GM12892 (cell line): ENCODE results near the gene CD46.

Experiments
- DNase-seq: peaks from one replicate; pipeline ENCODE4 v3.0.0; 2011; ENCODE audit not compliant: insufficient read length
- FAIRE-seq: peaks from 2 replicates; lab custom pipeline; 2011; peaks lifted over from hg19 to GRCh38; lab: Jason Lieb, UNC
- POLR2A ChIP-seq: IDR thresholded peaks from 2 replicates; pipeline ENCODE4 v1.6.1; 2011; ENCODE audit warnings: low read depth, low read length, control low read depth
- POLR2AphosphoS5 ChIP-seq: IDR thresholded peaks from 2 replicates; pipeline ENCODE4 v1.6.1; 2011; ENCODE audit warnings: low read depth, low read length, control low read depth
- TAF1 ChIP-seq: IDR thresholded peaks from 2 replicates; pipeline ENCODE4 v1.6.1; 2011; ENCODE audit warnings: low read depth, mild to moderate bottlenecking, control low read depth, low read length, borderline replicate concordance

Gene CD46

DNA sequence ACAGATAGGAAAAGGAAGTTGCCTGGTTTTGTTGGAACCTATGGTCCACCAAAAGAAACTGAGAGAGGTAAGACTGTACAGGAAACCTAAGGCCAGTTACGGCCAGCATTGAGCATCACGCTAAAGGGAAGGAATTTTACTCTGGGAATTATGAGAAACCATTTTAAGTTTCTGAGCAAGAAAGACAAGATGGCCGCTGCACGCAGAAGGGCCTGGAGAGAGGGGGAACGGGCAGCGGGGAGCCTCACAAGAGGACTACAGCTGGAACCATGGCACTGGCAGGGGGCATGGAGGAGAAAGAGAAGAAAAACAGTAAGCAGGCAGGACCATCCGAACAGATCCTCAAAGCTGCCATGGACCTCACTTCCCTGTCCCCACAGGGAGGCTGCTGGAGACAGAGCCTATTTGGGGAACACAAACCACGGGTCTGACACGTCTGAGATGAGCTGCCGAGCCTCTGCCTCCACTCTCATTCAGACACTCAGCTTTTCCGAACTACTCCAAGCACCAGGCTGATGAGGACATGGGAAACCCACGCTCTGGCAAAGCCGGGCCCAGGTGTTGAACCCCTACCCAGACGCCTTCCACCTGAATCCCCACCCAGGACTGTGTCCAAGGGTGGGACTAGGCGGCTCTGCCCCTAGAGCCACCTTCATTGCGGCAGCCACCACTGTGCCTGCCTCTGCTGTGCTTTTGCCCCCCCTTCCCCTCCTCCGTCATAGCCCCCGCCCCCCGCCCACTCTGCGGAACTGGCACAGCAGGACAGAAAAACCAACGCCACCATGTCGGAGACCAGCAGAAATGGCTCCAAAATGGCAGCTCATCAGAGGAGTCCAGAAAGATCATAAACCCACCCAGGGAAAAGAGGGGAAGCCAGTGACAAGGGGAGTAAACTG is 69.0 kb downstream of the CD46 start:
- TF ChIP-seq POLR2AphosphoS5 (no peak), POLR2A (no peak), TAF1 (no peak)
- DNase-seq (no peak), FAIRE-seq (no peak)

- FAIRE-seq: no peak
- no peak for DNase-seq
- TF ChIP-seq POLR2A: no peak; the same call in 1 of the 2 replicates
- no peak for TF ChIP-seq TAF1
- TF ChIP-seq POLR2AphosphoS5: no peak
Observed at GRCh38 chr1:207821464-207822045, 69.7 kb downstream of the CD46 start.

DNA sequence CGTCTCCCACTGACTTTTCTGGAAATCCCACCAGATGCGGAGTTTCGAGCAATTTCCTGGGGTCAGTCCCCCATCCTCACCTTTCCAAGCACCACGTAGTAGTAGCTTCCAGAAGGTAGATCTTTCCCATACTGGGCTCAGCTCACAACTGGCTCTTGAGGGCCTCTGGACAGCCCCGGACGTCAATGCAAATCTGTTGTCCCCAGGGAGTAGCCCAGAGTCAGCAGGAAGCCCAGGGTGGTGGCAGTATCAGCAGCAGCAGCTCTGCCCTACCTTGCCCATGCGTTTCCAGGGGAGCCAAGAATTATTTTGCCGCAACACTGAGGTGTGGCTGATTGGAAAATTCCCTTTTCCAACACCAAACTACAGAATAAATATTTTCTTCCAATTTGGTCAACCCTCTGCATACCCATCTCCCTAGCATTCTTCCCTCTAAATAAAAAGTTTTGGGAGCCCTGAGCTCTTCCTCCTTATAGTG is 70.3 kb downstream of the CD46 start:
- DNase-seq (peak; percentile 76), FAIRE-seq (peak; percentile 66)
- peak; percentile 77 for TF ChIP-seq TAF1
- TF ChIP-seq POLR2A: peak; percentile 61
- peak; percentile 61; the same call in 1 of the 2 replicates for TF ChIP-seq POLR2AphosphoS5

GRCh38 chr1:207822602-207823451 is 71.0 kb downstream of the CD46 start:
- FAIRE-seq (peak; percentile 99), DNase-seq (peak; percentile 85)
- TF ChIP-seq TAF1 (peak; percentile 68), POLR2A (peak; percentile 75), POLR2AphosphoS5 (peak; percentile 76)

DNA sequence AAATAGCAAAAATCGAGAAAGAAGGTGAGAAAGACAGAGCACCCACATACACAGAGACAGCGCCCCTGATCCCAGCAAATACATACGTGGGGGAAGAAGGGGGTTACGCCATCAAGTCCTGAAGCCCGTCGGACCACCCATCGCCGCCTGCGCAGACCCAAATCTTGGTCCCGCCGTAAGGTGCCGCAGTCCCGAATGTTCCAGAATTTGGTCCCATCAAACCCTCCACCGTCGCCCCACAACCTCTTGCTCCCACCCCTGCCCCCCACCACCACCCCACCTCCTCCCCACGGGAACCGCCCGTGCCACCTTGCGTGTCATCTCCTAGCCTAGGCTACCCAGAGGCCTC is 71.7 kb downstream of the CD46 start:
- no peak for FAIRE-seq
- TF ChIP-seq TAF1 (no peak), POLR2A (no peak; the same call in 1 of the 2 replicates), POLR2AphosphoS5 (no peak)
- no peak for DNase-seq

DNA sequence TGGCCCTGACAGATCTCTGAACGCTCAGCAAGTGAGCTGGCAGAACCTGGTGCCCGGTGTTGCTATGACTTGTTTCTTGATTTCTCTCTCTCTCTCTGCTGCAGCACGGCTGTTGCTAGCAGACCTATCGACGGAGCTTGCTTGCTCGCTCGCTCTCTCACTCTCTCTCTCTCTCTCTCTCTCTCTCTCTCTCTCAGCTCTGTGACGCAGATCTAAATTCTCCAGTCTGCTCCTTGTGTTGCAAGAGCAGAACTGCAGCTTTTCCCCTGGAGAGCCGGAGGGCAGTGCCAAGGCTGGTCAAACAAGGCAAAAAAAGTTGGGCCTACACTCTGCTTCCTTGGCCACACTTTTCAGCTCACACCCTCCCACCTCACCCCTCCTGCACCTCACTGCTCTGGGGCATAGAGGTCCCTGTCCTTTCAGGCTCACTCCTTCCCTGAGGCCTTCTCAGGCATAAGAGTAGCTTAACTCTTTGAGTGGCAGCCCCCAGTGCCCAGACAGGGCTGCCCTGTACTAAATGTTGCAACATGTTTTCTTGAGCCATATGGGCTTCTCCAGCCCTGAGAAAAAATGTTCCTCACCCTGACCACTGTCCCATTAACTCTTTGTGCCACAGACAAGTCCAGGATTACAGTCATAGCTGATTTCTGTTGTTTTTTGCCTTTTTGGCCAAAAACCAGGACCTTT is 72.2 kb downstream of the CD46 start:
- FAIRE-seq: peak; percentile 84
- peak; percentile 67 for TF ChIP-seq POLR2A
- peak; percentile 37; the same call in 1 of the 2 replicates for TF ChIP-seq TAF1
- peak; percentile 75; the same call in 1 of the 2 replicates for TF ChIP-seq POLR2AphosphoS5

DNA sequence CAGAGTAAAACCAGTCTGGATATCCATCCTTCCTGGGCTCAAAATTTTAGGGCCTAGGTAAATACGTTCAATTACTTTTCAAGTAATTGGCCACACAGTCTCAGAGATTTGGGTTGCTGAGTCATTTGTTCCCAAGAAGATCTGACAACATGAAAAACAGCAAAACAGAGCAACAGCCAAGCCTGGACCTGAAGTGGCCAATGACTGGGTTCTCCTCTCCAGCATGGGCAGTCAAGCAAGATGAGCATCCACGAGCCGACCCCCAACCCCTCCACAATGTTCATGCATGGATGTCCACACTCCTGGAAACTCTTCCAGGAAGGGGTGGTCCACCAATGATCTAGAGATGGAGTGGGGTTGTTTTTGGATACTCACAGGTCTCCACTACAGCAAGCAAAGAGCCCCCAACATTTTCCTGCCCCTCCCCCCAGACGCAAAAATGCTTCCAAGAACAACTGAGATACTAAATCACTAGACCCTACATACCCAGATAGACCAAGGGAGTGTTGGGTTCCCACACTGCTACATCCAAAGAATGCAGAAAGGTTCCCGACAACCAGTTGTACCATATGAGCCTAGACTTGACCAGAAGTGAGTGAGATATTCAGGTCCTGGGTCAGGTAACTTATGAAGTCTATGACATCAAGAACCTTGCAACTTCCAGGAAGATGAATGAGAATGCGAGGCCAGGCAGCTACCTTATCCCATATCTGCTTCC is 73.0 kb downstream of the CD46 start:
- no peak for FAIRE-seq
- TF ChIP-seq TAF1 (no peak), POLR2AphosphoS5 (no peak), POLR2A (no peak)
- no peak for DNase-seq

More for the DNA sequence above, 72.2 kb downstream of the CD46 start:
- DNase-seq: no peak

- DNase-seq (no peak), FAIRE-seq (no peak)
- TF ChIP-seq POLR2A (no peak), POLR2AphosphoS5 (no peak)
Observed at GRCh38 chr1:207825409-207825695, 73.5 kb downstream of the CD46 start.

GRCh38 chr1:207825719-207826556 is 74.1 kb downstream of the CD46 start:
- DNase-seq: peak; percentile 58
- peak; percentile 34; the same call in 1 of the 2 replicates for TF ChIP-seq POLR2A
- TF ChIP-seq POLR2AphosphoS5: no peak
- TF ChIP-seq TAF1: no peak
- peak; percentile 98 for FAIRE-seq
